IMR-90 (cell line): Measurements from ENCODE around the gene MED26. TPM values are rescaled to one million over a fixed set of nuclear protein-coding genes. Genes with fewer than 3 reads are reported as not detected.

Source experiments
- ATAC-seq: fragments of 200-7000 bp; cut with Tn5 transposase; 2 replicates; pipeline ENCODE4 v1.9.1; 2020; ENCODE audit warnings: low read depth, mild to moderate bottlenecking, moderate library complexity
- BruUV-seq: library from RNA; stranded (reverse); fragments of 400-500 nt; replicated peaks from 2 replicates; lab custom pipeline; 2021; lab: Mats Ljungman, UMichigan
- CTCF ChIA-PET: fragments of 300-600 bp; formaldehyde crosslinking; extraction: SDS; loops from one replicate; lab custom pipeline; 2021; ENCODE audit warnings: antibody characterized with exemption; lab: Yijun Ruan, JAX
- POLR2A ChIA-PET: fragments of 300-600 bp; sonication (Branson Sonifier 250); formaldehyde crosslinking; loops from one replicate; lab custom pipeline; 2022; ENCODE audit warnings: antibody characterized with exemption; ENCODE audit not compliant: unreplicated experiment; lab: Charles Lee
- DNase-seq: peaks from one replicate; pipeline ENCODE4 v3.0.0; 2013
- H2AFZ ChIP-seq: replicated peaks from 2 replicates; pipeline ENCODE3; 2013; ENCODE audit warnings: low read length, mild to moderate bottlenecking; ENCODE audit not compliant: poor library complexity
- H2AK5ac ChIP-seq: 2 replicates; pipeline ENCODE4 v1.6.1; 2013; ENCODE audit warnings: low read depth, low read length, inconsistent platforms
- H2AK9ac ChIP-seq: replicated peaks from 2 replicates; pipeline ENCODE3; 2013; ENCODE audit warnings: mild to moderate bottlenecking, low read depth, low read length, moderate library complexity; ENCODE audit not compliant: poor library complexity
- H2BK120ac ChIP-seq: 2 replicates; pipeline ENCODE4 v1.6.1; 2013; ENCODE audit warnings: low read depth, low read length, inconsistent platforms
- H2BK15ac ChIP-seq: 3 replicates; pipeline ENCODE4 v1.6.1; 2013; ENCODE audit warnings: low read depth, low read length, inconsistent platforms
- H2BK20ac ChIP-seq: 2 replicates; pipeline ENCODE4 v1.6.1; 2013; ENCODE audit warnings: low read depth, mild to moderate bottlenecking, inconsistent platforms, low read length, moderate library complexity
- H2BK5ac ChIP-seq: 2 replicates; pipeline ENCODE4 v1.6.1; 2013; ENCODE audit warnings: mild to moderate bottlenecking, low read depth, low read length, inconsistent platforms; ENCODE audit not compliant: poor library complexity, severe bottlenecking
- H3K14ac ChIP-seq: replicated peaks from 2 replicates; pipeline ENCODE4 v1.6.1; 2013; ENCODE audit warnings: low read depth, low read length, inconsistent platforms
- H3K18ac ChIP-seq: 2 replicates; pipeline ENCODE4 v1.6.1; 2013; ENCODE audit warnings: low read depth, low read length, control low read depth
- H3K23ac ChIP-seq: 2 replicates; pipeline ENCODE4 v1.6.1; 2013; ENCODE audit warnings: low read depth, low read length, inconsistent platforms
- H3K27ac ChIP-seq: 2 replicates; pipeline ENCODE4 v1.5.1; 2013; ENCODE audit warnings: mild to moderate bottlenecking, control low read depth, low read length; ENCODE audit not compliant: insufficient read depth
- H3K27me3 ChIP-seq: 2 replicates; pipeline ENCODE4 v1.6.1; 2013; ENCODE audit warnings: low read length; ENCODE audit not compliant: control insufficient read depth, insufficient read depth
- H3K36me3 ChIP-seq: 2 replicates; pipeline ENCODE4 v1.6.1; 2013; ENCODE audit warnings: low read length, mixed read lengths; ENCODE audit not compliant: control insufficient read depth, insufficient read depth
- H3K4ac ChIP-seq: 2 replicates; pipeline ENCODE4 v1.6.1; 2013; ENCODE audit warnings: low read depth, low read length, inconsistent platforms
- H3K4me1 ChIP-seq: 2 replicates; pipeline ENCODE4 v1.6.1; 2013; ENCODE audit warnings: low read length, mixed read lengths; ENCODE audit not compliant: control insufficient read depth, insufficient read depth
- H3K4me2 ChIP-seq: 2 replicates; pipeline ENCODE4 v1.6.1; 2013; ENCODE audit warnings: low read depth, mild to moderate bottlenecking, control low read depth, low read length, moderate library complexity
- H3K4me3 ChIP-seq: 2 replicates; pipeline ENCODE4 v1.5.1; 2013; ENCODE audit warnings: low read depth, mild to moderate bottlenecking, control low read depth, low read length, moderate library complexity; ENCODE audit not compliant: insufficient read depth
- H3K56ac ChIP-seq: 2 replicates; pipeline ENCODE4 v1.6.1; 2013; ENCODE audit warnings: low read length, inconsistent platforms; ENCODE audit not compliant: insufficient read depth; ENCODE audit errors: extremely low read depth
- H3K79me1 ChIP-seq, 2 experiments: 2 replicates each; pipeline ENCODE4 v1.6.1; 2013; ENCODE audit warnings: low read length in 2 of 2, inconsistent platforms in 1 of 2, low read depth in 1 of 2
- H3K9ac ChIP-seq: 2 replicates; pipeline ENCODE4 v1.6.1; 2013; ENCODE audit warnings: low read depth, low read length, control low read depth
- H3K9me1 ChIP-seq: 2 replicates; pipeline ENCODE4 v1.6.1; 2013; ENCODE audit warnings: low read length, inconsistent platforms; ENCODE audit not compliant: insufficient read depth
- H3K9me3 ChIP-seq: 2 replicates; pipeline ENCODE4 v1.6.1; 2013; ENCODE audit warnings: low read length; ENCODE audit not compliant: control insufficient read depth, insufficient read depth
- H4K20me1 ChIP-seq: 2 replicates; pipeline ENCODE4 v1.6.1; 2013; ENCODE audit warnings: low read length, inconsistent platforms; ENCODE audit not compliant: insufficient read depth
- H4K5ac ChIP-seq: 2 replicates; pipeline ENCODE4 v1.6.1; 2013; ENCODE audit warnings: mild to moderate bottlenecking, low read depth, low read length, control low read depth
- H4K8ac ChIP-seq, 2 experiments: 2 replicates each; pipeline ENCODE4 v1.6.1; 2013; ENCODE audit warnings: low read depth in 2 of 2, low read length in 2 of 2, control low read depth in 1 of 2, inconsistent platforms in 1 of 2
- H4K91ac ChIP-seq: 2 replicates; pipeline ENCODE4 v1.6.1; 2013; ENCODE audit warnings: low read depth, low read length, inconsistent platforms; ENCODE audit not compliant: insufficient read depth
- FOS ChIP-seq: fragments of 150-350 bp; IDR thresholded peaks from 2 replicates; pipeline ENCODE4 v1.6.1; 2016; ENCODE audit warnings: low read depth, low read length
- MAFK ChIP-seq: IDR thresholded peaks from 2 replicates; pipeline ENCODE4 v1.6.1; 2012; ENCODE audit warnings: low read depth, low read length, improper control_type of control experiment
- MAZ ChIP-seq: IDR thresholded peaks from 2 replicates; pipeline ENCODE4 v1.6.1; 2012; ENCODE audit warnings: low read depth, mild to moderate bottlenecking, low read length, improper control_type of control experiment, moderate library complexity, borderline replicate concordance
- MXI1 ChIP-seq: IDR thresholded peaks from 2 replicates; pipeline ENCODE4 v1.6.1; 2012; ENCODE audit warnings: low read depth, mild to moderate bottlenecking, low read length, moderate library complexity, borderline replicate concordance
- NFE2L2 ChIP-seq: fragments of 150-350 bp; IDR thresholded peaks from 2 replicates; pipeline ENCODE4 v1.6.1; 2016; ENCODE audit warnings: low read depth, mild to moderate bottlenecking, low read length
- POLR2A ChIP-seq: IDR thresholded peaks from 2 replicates; pipeline ENCODE4 v1.6.1; 2012; ENCODE audit warnings: mild to moderate bottlenecking, low read depth, low read length
- RCOR1 ChIP-seq: IDR thresholded peaks from 2 replicates; pipeline ENCODE4 v1.6.1; 2012; ENCODE audit warnings: mild to moderate bottlenecking, low read length, improper control_type of control experiment; ENCODE audit not compliant: insufficient replicate concordance
- RFX5 ChIP-seq: IDR thresholded peaks from 2 replicates; pipeline ENCODE4 v1.8.0; 2012; ENCODE audit warnings: low read depth, mild to moderate bottlenecking, low read length, moderate library complexity
- SMC3 ChIP-seq: fragments of 150-350 bp; IDR thresholded peaks from 2 replicates; pipeline ENCODE4 v1.6.1; 2016; ENCODE audit warnings: low read depth, mild to moderate bottlenecking, antibody characterized with exemption, low read length, moderate library complexity
- WGBS, 2 experiments: methylation state at CpG; one replicate each; pipeline versions ENCODE4 v1.1.5 to v1.1.7; 2013; ENCODE audit warnings: missing lambda C conversion rate in 2 of 2; ENCODE audit not compliant: insufficient read length in 1 of 2; ENCODE audit errors: extremely low coverage in 2 of 2; 5-methylcytosine and 5-hydroxymethylcytosine counted together
- dilution Hi-C: fragments of 300-500 bp; cut with HindIII; formaldehyde crosslinking; loops from one replicate; pipeline ENCODE4 v1.14.3; 2018; ENCODE audit warnings: low sequenced_read_pairs; ENCODE audit not compliant: unreplicated experiment
- in situ Hi-C: fragments of 300-500 bp; cut with MboI; formaldehyde crosslinking; loops from 3 replicates; pipeline ENCODE4 v1.14.3; 2019; ENCODE audit warnings: low sequenced_read_pairs, inconsistent platforms, mixed read lengths
- intact Hi-C: fragments of 100-400 bp; cut with micrococcal nuclease; formaldehyde crosslinking; loops from 2 replicates; pipeline ENCODE4 v1.10.0; 2022
- polyA plus RNA-seq, 3 experiments: library from polyadenylated mRNA; depleted of rRNA; stranded (reverse); fragments of >200 nt; gene quantifications; 2 replicates each; pipeline ENCODE4 v1.2.3, GENCODE V29; 2012; ENCODE audit warnings: low replicate concordance in 1 of 3
- total RNA-seq: library from RNA; depleted of rRNA; stranded (reverse); fragments of >200 nt; gene quantifications from 2 replicates; pipeline ENCODE4 v1.2.3, GENCODE V29; 2012
- TF ChIP-seq, protein P1 (sequence below): conservative IDR thresholded peaks from 2 replicates; pipeline ENCODE4 v1.5.1; 2012; ENCODE audit warnings: mild to moderate bottlenecking, low read depth, low read length, improper control_type of control experiment
- TF ChIP-seq, protein P2 (sequence below): fragments of 150-350 bp; IDR thresholded peaks from 2 replicates; pipeline ENCODE4 v1.6.1; 2016; ENCODE audit warnings: low read depth, mild to moderate bottlenecking, low read length, moderate library complexity, borderline replicate concordance

MED26 gene
- total and polyA plus RNA-seq, 2 of the 4 experiments (the other 2 are of a cell fraction): 2.0 to 4.0 TPM

DNA sequence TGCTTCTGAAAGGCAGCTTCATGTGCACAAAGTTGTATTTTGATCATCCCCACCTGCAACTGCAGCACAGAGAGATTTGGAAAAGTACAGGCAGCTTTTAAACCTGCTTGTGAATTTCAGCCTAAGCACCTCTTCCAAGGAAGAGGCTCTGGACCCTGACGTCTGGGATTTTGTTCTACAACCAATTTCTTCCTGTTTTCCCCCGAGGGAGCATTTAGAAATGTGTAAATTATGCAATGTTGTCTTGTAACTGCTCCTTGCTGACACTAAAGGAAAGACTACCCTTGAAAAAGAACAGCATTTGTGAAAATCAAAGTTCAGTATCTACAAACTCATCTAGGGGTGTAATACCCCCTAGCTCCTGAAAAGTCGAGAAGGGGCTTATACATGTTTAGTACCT, 15.4 kb downstream of the MED26 start:
- DNase-seq (no peak), ATAC-seq (no peak)
- Histone ChIP-seq H2BK15ac (no peak overlapping the region), H3K14ac (no peak overlapping the region), H2AK5ac (no peak overlapping the region), H4K91ac (no peak overlapping the region), H3K9me3 (no peaks in the 10 kb centered on the region), H3K4ac (no peak overlapping the region), H3K27ac (no peak overlapping the region), H3K4me1 (peaks cover 7% of the 10 kb centered on the region), H2AK9ac (no peak overlapping the region), H3K4me3 (no peak overlapping the region), H3K56ac (no peak overlapping the region), H2BK120ac (no peak overlapping the region), H3K4me2 (no peak overlapping the region), H3K18ac (no peak overlapping the region), H2AFZ (no peak overlapping the region), H2BK5ac (no peak overlapping the region), H3K27me3 (no peaks in the 10 kb centered on the region), H3K36me3 (no peaks in the 10 kb centered on the region), H4K20me1 (peaks cover 90% of the 10 kb centered on the region), H3K79me1 (peaks cover 36 to 92% of the 10 kb centered on the region in 2 experiments), H2BK20ac (no peak overlapping the region), H3K9me1 (peaks cover 53% of the 10 kb centered on the region), H4K5ac (no peak overlapping the region), H4K8ac (no peak overlapping the region), H3K23ac (no peak overlapping the region), H3K9ac (no peak overlapping the region)
- ChIA-PET POLR2A (no interaction called here), CTCF (no interaction called here)
- dilution Hi-C loops (no loop called here), in situ Hi-C loops (no loop called here), intact Hi-C loops (no loop called here)
- WGBS, 2 experiments: no CpG with 5 or more reads among the region's 3 CpGs
- BruUV-seq: no TSS peak
- TF ChIP-seq NFE2L2 (no peak), MXI1 (no peak), MAFK (no peak), MAZ (no peak), RFX5 (no peak), FOS (no peak), SMC3 (no peak), POLR2A (no peak), RCOR1 (no peak)
- TF ChIP-seq, protein P1, sequence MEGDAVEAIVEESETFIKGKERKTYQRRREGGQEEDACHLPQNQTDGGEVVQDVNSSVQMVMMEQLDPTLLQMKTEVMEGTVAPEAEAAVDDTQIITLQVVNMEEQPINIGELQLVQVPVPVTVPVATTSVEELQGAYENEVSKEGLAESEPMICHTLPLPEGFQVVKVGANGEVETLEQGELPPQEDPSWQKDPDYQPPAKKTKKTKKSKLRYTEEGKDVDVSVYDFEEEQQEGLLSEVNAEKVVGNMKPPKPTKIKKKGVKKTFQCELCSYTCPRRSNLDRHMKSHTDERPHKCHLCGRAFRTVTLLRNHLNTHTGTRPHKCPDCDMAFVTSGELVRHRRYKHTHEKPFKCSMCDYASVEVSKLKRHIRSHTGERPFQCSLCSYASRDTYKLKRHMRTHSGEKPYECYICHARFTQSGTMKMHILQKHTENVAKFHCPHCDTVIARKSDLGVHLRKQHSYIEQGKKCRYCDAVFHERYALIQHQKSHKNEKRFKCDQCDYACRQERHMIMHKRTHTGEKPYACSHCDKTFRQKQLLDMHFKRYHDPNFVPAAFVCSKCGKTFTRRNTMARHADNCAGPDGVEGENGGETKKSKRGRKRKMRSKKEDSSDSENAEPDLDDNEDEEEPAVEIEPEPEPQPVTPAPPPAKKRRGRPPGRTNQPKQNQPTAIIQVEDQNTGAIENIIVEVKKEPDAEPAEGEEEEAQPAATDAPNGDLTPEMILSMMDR: no peak
- TF ChIP-seq, protein P2, sequence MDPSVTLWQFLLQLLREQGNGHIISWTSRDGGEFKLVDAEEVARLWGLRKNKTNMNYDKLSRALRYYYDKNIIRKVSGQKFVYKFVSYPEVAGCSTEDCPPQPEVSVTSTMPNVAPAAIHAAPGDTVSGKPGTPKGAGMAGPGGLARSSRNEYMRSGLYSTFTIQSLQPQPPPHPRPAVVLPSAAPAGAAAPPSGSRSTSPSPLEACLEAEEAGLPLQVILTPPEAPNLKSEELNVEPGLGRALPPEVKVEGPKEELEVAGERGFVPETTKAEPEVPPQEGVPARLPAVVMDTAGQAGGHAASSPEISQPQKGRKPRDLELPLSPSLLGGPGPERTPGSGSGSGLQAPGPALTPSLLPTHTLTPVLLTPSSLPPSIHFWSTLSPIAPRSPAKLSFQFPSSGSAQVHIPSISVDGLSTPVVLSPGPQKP: no peak
